GM23338 (cell line): Measurements from ENCODE around the gene TRNAU1AP. TPM values are rescaled to one million over a fixed set of nuclear protein-coding genes. Genes with fewer than 3 reads are reported as not detected.
"Not testable (repeated sequence)": the region's sequence is repeated elsewhere in the genome, so short reads cannot be mapped to it uniquely, and the experiment has no call there.

ENCODE experiments used
- ATAC-seq: fragments of 200-7000 bp; cut with Tn5 transposase; 3 replicates; pipeline ENCODE4 v1.9.1; 2020
- DNase-seq: peaks from one replicate; pipeline ENCODE4 v3.0.0-alpha.2; 2015; ENCODE audit warnings: low spot score
- H2AFZ ChIP-seq: fragments of 200-600 bp; sonication (generic); 2 replicates; pipeline ENCODE4 v1.8.0; 2016; ENCODE audit warnings: antibody characterized with exemption, mild to moderate bottlenecking, moderate library complexity
- H3F3A ChIP-seq: fragments of 200-600 bp; sonication (generic); replicated peaks from 2 replicates; pipeline ENCODE4 v1.8.0; 2017; ENCODE audit warnings: antibody characterized with exemption, mixed run types, low read depth
- H3K27ac ChIP-seq: fragments of 200-600 bp; sonication (generic); 2 replicates; pipeline ENCODE4 v1.6.1; 2016; ENCODE audit warnings: low read depth
- H3K27me3 ChIP-seq: fragments of 200-600 bp; sonication (generic); 2 replicates; pipeline ENCODE4 v1.8.0; 2016; ENCODE audit warnings: mild to moderate bottlenecking, mixed run types, moderate library complexity; ENCODE audit not compliant: insufficient read depth
- H3K36me3 ChIP-seq: fragments of 200-600 bp; sonication (generic); 2 replicates; pipeline ENCODE4 v1.8.0; 2016; ENCODE audit warnings: mild to moderate bottlenecking; ENCODE audit not compliant: insufficient read depth
- H3K4me1 ChIP-seq: fragments of 200-600 bp; sonication (generic); 2 replicates; pipeline ENCODE4 v1.8.0; 2016; ENCODE audit warnings: mild to moderate bottlenecking, moderate library complexity; ENCODE audit not compliant: insufficient read depth
- H3K4me2 ChIP-seq: fragments of 200-600 bp; sonication (generic); 2 replicates; pipeline ENCODE4 v1.7.1; 2017; ENCODE audit warnings: mixed run types
- H3K4me3 ChIP-seq: fragments of 200-600 bp; sonication (generic); 2 replicates; pipeline ENCODE4 v1.6.1; 2016; ENCODE audit warnings: mixed run types
- H3K79me2 ChIP-seq: fragments of 200-600 bp; sonication (generic); replicated peaks from 2 replicates; pipeline ENCODE4 v1.8.0; 2017; ENCODE audit warnings: mild to moderate bottlenecking; ENCODE audit not compliant: insufficient read depth
- H3K9me2 ChIP-seq: fragments of 200-600 bp; sonication (generic); 2 replicates; pipeline ENCODE4 v1.8.0; 2017; ENCODE audit not compliant: insufficient read depth
- H4K20me1 ChIP-seq: fragments of 200-600 bp; sonication (generic); replicated peaks from 2 replicates; pipeline ENCODE4 v1.8.0; 2017; ENCODE audit warnings: mild to moderate bottlenecking; ENCODE audit not compliant: insufficient read depth
- H3K27ac Mint-ChIP-seq: 2 replicates; pipeline ENCODE4 v1.8.0; 2020; ENCODE audit warnings: inconsistent platforms, mild to moderate bottlenecking, moderate library complexity, mixed read lengths
- H3K27me3 Mint-ChIP-seq: 3 replicates; pipeline ENCODE4 v1.8.0; 2022; ENCODE audit warnings: low read depth, mild to moderate bottlenecking, moderate library complexity, mixed read lengths, inconsistent platforms; ENCODE audit not compliant: insufficient read depth, poor library complexity
- H3K36me3 Mint-ChIP-seq: 3 replicates; pipeline ENCODE4 v1.8.0; 2021; ENCODE audit warnings: low read depth, mild to moderate bottlenecking, inconsistent platforms, moderate library complexity, mixed read lengths
- H3K4me1 Mint-ChIP-seq: 3 replicates; pipeline ENCODE4 v1.8.0; 2020; ENCODE audit warnings: mild to moderate bottlenecking, inconsistent platforms, mixed read lengths
- H3K4me3 Mint-ChIP-seq: 3 replicates; pipeline ENCODE4 v1.8.0; 2021; ENCODE audit warnings: moderate library complexity, mild to moderate bottlenecking, inconsistent platforms, mixed read lengths
- H3K9me3 Mint-ChIP-seq: 3 replicates; pipeline ENCODE4 v1.8.0; 2020; ENCODE audit warnings: moderate library complexity, mild to moderate bottlenecking, inconsistent platforms, mixed read lengths
- CTCF ChIP-seq, 2 experiments: fragments of 200-600 bp in 1 of 2; sonication (generic) in 1 of 2; conservative IDR thresholded peaks; 2 replicates each; pipeline versions ENCODE4 v1.5.1 to v1.6.1; 2016 to 2017; ENCODE audit warnings: antibody characterized with exemption in 2 of 2, low read depth in 2 of 2, mild to moderate bottlenecking in 2 of 2, moderate library complexity in 1 of 2
- EZH2 ChIP-seq: fragments of 200-600 bp; sonication (generic); IDR thresholded peaks from one replicate; pipeline ENCODE4 v1.8.0; 2017; ENCODE audit warnings: antibody characterized with exemption, mild to moderate bottlenecking, low read depth; ENCODE audit not compliant: unreplicated experiment
- EZH2phosphoT487 ChIP-seq: fragments of 200-600 bp; sonication (generic); IDR thresholded peaks from one replicate; pipeline ENCODE4 v1.8.1; 2018; ENCODE audit warnings: antibody characterized with exemption; ENCODE audit not compliant: unreplicated experiment
- NANOG ChIP-seq: IDR thresholded peaks from 2 replicates; pipeline ENCODE4 v1.6.1; 2016; ENCODE audit warnings: antibody characterized with exemption, borderline replicate concordance
- POLR2AphosphoS5 ChIP-seq: IDR thresholded peaks from 2 replicates; pipeline ENCODE4 v1.6.1; 2016; ENCODE audit warnings: antibody characterized with exemption, low read depth
- ZNF114 ChIP-seq: fragments of 250-450 bp; sonication (Bioruptor Pico); IDR thresholded peaks from 2 replicates; pipeline ENCODE4 v1.5.0; 2020; ENCODE audit warnings: mild to moderate bottlenecking, moderate library complexity
- polyA plus RNA-seq: library from polyadenylated mRNA; unstranded; fragments of >200 nt; fragmentation: Nextera tagmentation; extraction: Ambion mirVana; gene quantifications from 2 replicates; pipeline ENCODE4 v1.2.1, GENCODE V29; 2016
- total RNA-seq: library from RNA; depleted of rRNA; stranded (reverse); fragments of >200 nt; shearing (Covaris generic); gene quantifications from 2 replicates; pipeline ENCODE4 v1.2.3, GENCODE V29; 2014

Gene TRNAU1AP
- total and polyA plus RNA-seq, 2 experiments from 2014 or later, result 20.3 to 42.1 TPM

- peaks cover 24% of the 10 kb centered on the region for H3K4me1 Mint-ChIP-seq
- Histone ChIP-seq H3K27ac (peak overlapping the region; percentile 100), H3K36me3 (peaks cover 20% of the 10 kb centered on the region), H3F3A (peaks cover 76% of the 10 kb centered on the region), H3K4me1 (peaks cover 14% of the 10 kb centered on the region)
- H3K27me3 ChIP-seq, ATAC-seq, H3K4me3 ChIP-seq, H3K79me2 ChIP-seq, DNase-seq, H3K9me2 ChIP-seq, H3K4me2 ChIP-seq, H2AFZ ChIP-seq, H4K20me1 ChIP-seq: not testable (repeated sequence)
- peak; percentile 19; the same call in 1 of the 2 replicates for TF ChIP-seq POLR2AphosphoS5
- H3K27ac Mint-ChIP-seq, result peak overlapping the region; percentile 80
- H3K36me3 Mint-ChIP-seq, result peaks cover 56% of the 10 kb centered on the region
- H3K9me3 Mint-ChIP-seq, result peaks cover 37% of the 10 kb centered on the region; the same call in 2 of the 3 replicates
- H3K27me3 Mint-ChIP-seq, result peaks cover 66% of the 10 kb centered on the region
- H3K4me3 Mint-ChIP-seq, result peak overlapping the region; percentile 27; the same call in 2 of the 3 replicates
Observed at GRCh38 chr1:28514445-28514933, 38.4 kb upstream of the TRNAU1AP start.

GRCh38 chr1:28516518-28516956 lies 36.3 kb upstream of the TRNAU1AP start:
- Mint-ChIP-seq H3K27ac (no peak overlapping the region), H3K27me3 (peaks cover 49% of the 10 kb centered on the region), H3K36me3 (peaks cover 50% of the 10 kb centered on the region), H3K9me3 (peaks cover 20% of the 10 kb centered on the region; the same call in 2 of the 3 replicates), H3K4me3 (no peak overlapping the region; the same call in 2 of the 3 replicates), H3K4me1 (peaks cover 27% of the 10 kb centered on the region)
- no peak overlapping the region for H3K4me2 ChIP-seq
- no peaks in the 10 kb centered on the region for H3K27me3 ChIP-seq
- peaks cover 7% of the 10 kb centered on the region; the same call in 1 of the 2 replicates for H3K36me3 ChIP-seq
- H3K27ac ChIP-seq, result peak overlapping the region; percentile 100
- H3K79me2 ChIP-seq, result peaks cover 30% of the 10 kb centered on the region
- no peak for TF ChIP-seq EZH2phosphoT487
- TF ChIP-seq NANOG, result no peak
- TF ChIP-seq ZNF114, result no peak
- no peak for TF ChIP-seq CTCF (conservative IDR thresholded peaks at IDR 0.05; ENCODE audit: low read depth in 2 of 2)
- H3K9me2 ChIP-seq, result no peaks in the 10 kb centered on the region
- H2AFZ ChIP-seq, result no peak overlapping the region
- no peak for ATAC-seq
- no peak overlapping the region for H3K4me3 ChIP-seq
- peaks cover 18% of the 10 kb centered on the region for H3K4me1 ChIP-seq
- peaks cover 57% of the 10 kb centered on the region for H3F3A ChIP-seq
- no peak for DNase-seq
- H4K20me1 ChIP-seq, result 0 out of 2 replicates have a peak, but pooled peaks cover 10% of the 10 kb centered on the region

GRCh38 chr1:28517649-28517999 lies 35.3 kb upstream of the TRNAU1AP start:
- peaks cover 19% of the 10 kb centered on the region; the same call in 1 of the 2 replicates for H4K20me1 ChIP-seq
- TF ChIP-seq EZH2, result no peak
- no peak for TF ChIP-seq CTCF (conservative IDR thresholded peaks at IDR 0.05; ENCODE audit: low read depth in 2 of 2)

More at GRCh38 chr1:28517649-28517999, 35.3 kb upstream of the TRNAU1AP start:
- peak overlapping the region; percentile 100 for H3K27ac ChIP-seq
- peaks cover 51% of the 10 kb centered on the region for H3F3A ChIP-seq
- Mint-ChIP-seq H3K27me3 (peaks cover 43% of the 10 kb centered on the region), H3K4me3 (peak overlapping the region; percentile 73), H3K9me3 (peaks cover 17% of the 10 kb centered on the region; the same call in 2 of the 3 replicates), H3K36me3 (peaks cover 47% of the 10 kb centered on the region), H3K27ac (peak overlapping the region; percentile 47; the same call in 1 of the 2 replicates), H3K4me1 (peaks cover 35% of the 10 kb centered on the region)
- H3K27me3 ChIP-seq, result no peaks in the 10 kb centered on the region
- peak; percentile 0; the same call in 2 of the 3 replicates for ATAC-seq
- no peaks in the 10 kb centered on the region for H3K9me2 ChIP-seq
- H2AFZ ChIP-seq, result no peak overlapping the region
- no peak for DNase-seq
- H3K4me1 ChIP-seq, result peaks cover 27% of the 10 kb centered on the region
- H3K4me3 ChIP-seq, result peak overlapping the region; percentile 87
- peaks cover 2% of the 10 kb centered on the region; the same call in 1 of the 2 replicates for H3K36me3 ChIP-seq
- peak overlapping the region; percentile 99 for H3K4me2 ChIP-seq
- peaks cover 41% of the 10 kb centered on the region for H3K79me2 ChIP-seq
